ENCODE data around the gene MPRIP. TPM values are rescaled to one million over a fixed set of nuclear protein-coding genes. Genes with fewer than 3 reads are reported as not detected.

MPRIP gene
- total RNA-seq, 1 donor from 2014 or later = 224 TPM

- Mint-ChIP-seq H3K4me1 (peaks cover 20% of the 10 kb centered on the region), H3K9me3 (no peaks in the 10 kb centered on the region), H3K36me3 (peaks cover 2% of the 10 kb centered on the region), H3K27ac (no peak overlapping the region), H3K4me3 (no peak overlapping the region), H3K27me3 (ENCODE audit: low read depth) (no peaks in the 10 kb centered on the region)
- TF ChIP-seq, protein P1, sequence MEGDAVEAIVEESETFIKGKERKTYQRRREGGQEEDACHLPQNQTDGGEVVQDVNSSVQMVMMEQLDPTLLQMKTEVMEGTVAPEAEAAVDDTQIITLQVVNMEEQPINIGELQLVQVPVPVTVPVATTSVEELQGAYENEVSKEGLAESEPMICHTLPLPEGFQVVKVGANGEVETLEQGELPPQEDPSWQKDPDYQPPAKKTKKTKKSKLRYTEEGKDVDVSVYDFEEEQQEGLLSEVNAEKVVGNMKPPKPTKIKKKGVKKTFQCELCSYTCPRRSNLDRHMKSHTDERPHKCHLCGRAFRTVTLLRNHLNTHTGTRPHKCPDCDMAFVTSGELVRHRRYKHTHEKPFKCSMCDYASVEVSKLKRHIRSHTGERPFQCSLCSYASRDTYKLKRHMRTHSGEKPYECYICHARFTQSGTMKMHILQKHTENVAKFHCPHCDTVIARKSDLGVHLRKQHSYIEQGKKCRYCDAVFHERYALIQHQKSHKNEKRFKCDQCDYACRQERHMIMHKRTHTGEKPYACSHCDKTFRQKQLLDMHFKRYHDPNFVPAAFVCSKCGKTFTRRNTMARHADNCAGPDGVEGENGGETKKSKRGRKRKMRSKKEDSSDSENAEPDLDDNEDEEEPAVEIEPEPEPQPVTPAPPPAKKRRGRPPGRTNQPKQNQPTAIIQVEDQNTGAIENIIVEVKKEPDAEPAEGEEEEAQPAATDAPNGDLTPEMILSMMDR (IDR thresholded peaks at IDR 0.05; ENCODE audit: unreplicated experiment) = no peak
- no peak for DNase-seq (ENCODE audit: low spot score in 2 of 2, unreplicated experiment in 2 of 2)
These were observed 162.5 kb downstream of the MPRIP start for GRCh38 chr17:17204635-17205231.

GRCh38 chr17:17205368-17206123 lies 163.3 kb downstream of the MPRIP start:
- H3K27ac Mint-ChIP-seq = no peak overlapping the region
- peaks cover 12% of the 10 kb centered on the region for H3K4me1 Mint-ChIP-seq
- no peak for DNase-seq (ENCODE audit: low spot score in 2 of 2, unreplicated experiment in 2 of 2)
- no peaks in the 10 kb centered on the region for H3K9me3 Mint-ChIP-seq
- TF ChIP-seq, protein P1 (IDR thresholded peaks at IDR 0.05; ENCODE audit: unreplicated experiment) = no peak
- no peaks in the 10 kb centered on the region for H3K27me3 Mint-ChIP-seq (ENCODE audit: low read depth)
- H3K4me3 Mint-ChIP-seq = no peak overlapping the region
- H3K36me3 Mint-ChIP-seq = peaks cover 2% of the 10 kb centered on the region

DNA sequence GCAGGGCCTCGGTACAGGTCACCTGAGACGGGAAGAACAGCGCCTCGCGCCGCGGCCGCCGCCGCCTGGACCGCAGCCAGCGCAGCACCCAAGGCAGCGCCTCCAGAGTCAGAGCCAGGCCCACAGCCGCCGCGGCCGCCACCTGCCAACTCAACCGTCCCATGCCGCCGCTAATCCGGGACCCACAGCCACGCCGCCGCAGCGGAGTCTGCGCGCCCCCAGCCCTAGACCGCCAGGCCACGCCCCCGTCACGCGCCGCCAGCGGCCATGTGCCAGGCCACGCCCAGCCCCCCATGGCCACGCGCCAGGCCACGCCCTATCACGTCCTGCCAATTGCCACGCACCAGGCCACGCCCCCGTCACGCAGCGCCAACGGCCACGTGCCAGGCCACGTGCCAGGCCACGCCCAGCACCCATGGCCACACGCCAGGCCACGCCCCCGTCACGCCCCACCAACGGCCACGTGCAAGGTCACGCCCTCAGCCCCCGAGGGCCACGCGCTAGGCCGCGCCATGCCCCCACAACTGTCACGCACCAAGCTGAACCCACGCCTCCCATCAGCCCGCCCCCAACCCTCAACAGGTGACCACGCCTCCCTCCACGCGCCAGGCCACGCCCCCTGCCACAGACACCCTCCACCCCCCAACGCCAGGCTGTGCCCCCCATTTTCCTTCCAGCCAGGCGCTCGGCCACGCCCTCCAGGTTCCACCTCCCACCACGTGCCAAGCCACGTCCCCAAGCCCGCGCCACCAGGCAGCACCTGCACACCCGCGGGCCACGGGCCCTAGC lies 164.1 kb downstream of the MPRIP start, which contains the start of gene PLD6:
Gene PLD6, minus strand, starts transcription at position 210 of the 789 bp plus-strand sequence. Its CDS starts 47 bp downstream, at position 163.
- no peak within 1 kb of the TSS for H3K27ac Mint-ChIP-seq
- TF ChIP-seq, protein P1 (IDR thresholded peaks at IDR 0.05; ENCODE audit: unreplicated experiment) = no peak
- H3K36me3 Mint-ChIP-seq = peaks cover 4% of the 10 kb centered on the region
- H3K27me3 Mint-ChIP-seq (ENCODE audit: low read depth) = no peaks in the 10 kb centered on the region
- no peak within 1 kb of the TSS for H3K4me3 Mint-ChIP-seq
- DNase-seq (ENCODE audit: low spot score in 2 of 2, unreplicated experiment in 2 of 2) = no peak
- peaks cover 4% of the 10 kb centered on the region for H3K4me1 Mint-ChIP-seq
- no peaks in the 10 kb centered on the region for H3K9me3 Mint-ChIP-seq

DNA sequence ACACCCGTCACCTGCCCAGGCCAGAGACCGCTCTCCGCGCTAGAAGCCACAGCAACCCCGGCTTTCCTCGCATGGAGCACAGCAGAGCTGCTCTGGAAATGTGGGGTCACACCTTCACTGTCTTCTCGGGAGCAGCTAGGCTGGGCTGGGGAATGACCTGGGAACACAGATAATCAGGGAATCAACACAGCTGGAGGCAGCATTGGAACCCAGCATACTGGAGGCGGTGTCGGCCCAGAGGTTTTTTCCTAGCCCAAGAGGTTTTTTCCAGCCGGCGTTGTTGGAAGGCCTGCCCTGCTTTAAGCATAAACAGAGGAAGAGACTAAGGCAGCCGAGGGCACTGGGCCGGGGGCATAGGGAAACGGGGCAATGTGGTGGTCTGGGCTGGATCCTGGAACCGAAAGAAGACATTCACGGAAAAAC lies 164.7 kb downstream of the MPRIP start:
- peaks cover 2% of the 10 kb centered on the region for H3K4me1 Mint-ChIP-seq
- H3K4me3 Mint-ChIP-seq = no peak overlapping the region
- no peaks in the 10 kb centered on the region for H3K9me3 Mint-ChIP-seq
- DNase-seq (ENCODE audit: low spot score in 2 of 2, unreplicated experiment in 2 of 2) = no peak
- H3K27ac Mint-ChIP-seq = no peak overlapping the region
- H3K36me3 Mint-ChIP-seq = peaks cover 4% of the 10 kb centered on the region
- no peaks in the 10 kb centered on the region for H3K27me3 Mint-ChIP-seq (ENCODE audit: low read depth)
- TF ChIP-seq, protein P1 (IDR thresholded peaks at IDR 0.05; ENCODE audit: unreplicated experiment) = no peak

GRCh38 chr17:17207998-17208397 lies 165.7 kb downstream of the MPRIP start:
- peaks cover 2% of the 10 kb centered on the region for H3K4me1 Mint-ChIP-seq
- TF ChIP-seq, protein P1 (IDR thresholded peaks at IDR 0.05; ENCODE audit: unreplicated experiment) = no peak
- no peak overlapping the region for H3K27ac Mint-ChIP-seq
- H3K36me3 Mint-ChIP-seq = peaks cover 9% of the 10 kb centered on the region
- H3K9me3 Mint-ChIP-seq = no peaks in the 10 kb centered on the region
- H3K4me3 Mint-ChIP-seq = no peak overlapping the region
- no peaks in the 10 kb centered on the region for H3K27me3 Mint-ChIP-seq (ENCODE audit: low read depth)
- no peak for DNase-seq (ENCODE audit: low spot score in 2 of 2, unreplicated experiment in 2 of 2)

All from mesothelial cell of epicardium (in vitro differentiated cells).